GF-D8 (cell line): Measurements from ENCODE around the gene TMEM130.

Source experiments
- DNase-seq: peaks from one replicate; lab custom pipeline; 2025; lab: John Stamatoyannopoulos, UW

Gene TMEM130

DNA sequence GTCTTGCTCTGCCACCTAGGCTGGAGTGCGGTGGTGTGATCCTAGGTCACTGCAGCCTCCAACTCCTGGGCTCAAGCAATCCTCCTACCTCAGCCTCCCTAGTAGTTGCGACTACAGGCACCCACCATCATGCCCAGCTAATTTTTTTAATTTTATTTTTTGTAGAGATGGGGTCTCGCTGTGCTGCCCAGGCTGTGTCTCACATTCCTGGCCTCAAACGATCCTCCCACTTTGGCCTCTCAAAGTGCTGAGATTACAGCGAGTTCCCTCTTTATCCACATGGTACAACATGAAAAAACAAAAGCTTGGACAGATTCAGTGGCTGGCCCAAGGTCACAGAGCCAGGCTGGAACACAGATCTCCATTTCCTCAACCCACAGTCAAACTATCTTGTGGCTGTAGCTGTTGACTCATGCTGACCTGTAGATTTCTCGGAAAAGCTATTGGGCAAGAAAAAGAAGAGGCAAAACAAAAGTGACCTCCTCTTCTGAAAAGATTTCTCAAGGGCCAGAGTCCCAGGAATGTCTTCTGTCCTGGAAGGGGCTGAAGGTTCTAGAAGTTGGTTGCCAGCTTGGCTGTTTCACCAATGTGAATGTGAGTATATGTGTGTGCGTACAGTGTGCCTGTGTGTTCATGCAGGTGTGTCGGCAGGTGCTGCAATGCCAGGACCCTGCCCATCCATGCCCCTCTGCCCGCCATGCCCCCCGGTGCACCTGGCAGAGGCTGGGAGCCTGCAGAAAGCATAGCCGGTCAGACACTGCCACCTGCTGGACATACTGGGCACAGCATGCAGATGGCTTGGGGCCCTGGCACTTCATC is 28.4 kb downstream of the TMEM130 start:
- no peak for DNase-seq

DNA sequence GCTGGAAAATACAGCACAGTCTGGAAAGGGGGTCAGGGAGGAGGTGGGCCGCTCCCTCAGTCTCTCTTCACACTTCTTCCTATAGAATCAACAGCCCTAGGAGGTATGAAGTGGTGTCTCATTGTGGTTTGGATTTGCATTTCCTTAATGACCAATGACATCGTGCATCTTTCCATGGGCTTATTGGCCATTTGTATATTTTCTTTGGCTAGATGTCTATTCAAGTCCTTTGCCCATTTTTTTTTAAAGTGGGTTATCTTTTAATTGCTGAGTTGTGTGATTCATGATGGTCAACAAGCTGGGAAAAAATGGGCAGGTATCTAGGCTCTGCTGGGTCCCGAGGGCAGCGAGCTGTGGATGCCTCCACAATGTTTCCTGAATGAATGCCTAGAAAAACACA is 29.1 kb downstream of the TMEM130 start:
- DNase-seq, result no peak

GRCh38 chr7:98840096-98840495 is 29.7 kb downstream of the TMEM130 start:
- DNase-seq, result no peak

DNA sequence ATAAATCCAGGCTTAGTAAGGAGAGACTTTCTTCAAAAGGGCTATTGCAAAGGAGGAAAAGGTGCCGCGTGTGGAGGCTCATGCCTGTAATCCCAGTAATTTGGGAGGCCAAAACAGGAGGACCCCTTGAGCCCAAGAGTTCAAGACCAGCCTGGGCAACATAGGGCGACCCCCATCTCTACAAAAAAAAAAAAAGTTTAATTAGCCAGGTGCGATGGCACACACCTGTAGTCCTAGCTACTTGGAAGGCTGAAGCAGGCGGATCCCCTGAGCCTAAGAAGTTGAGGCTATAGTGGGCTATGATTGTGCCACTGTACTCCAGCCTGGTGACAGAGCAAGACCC is 32.2 kb downstream of the TMEM130 start:
- no peak for DNase-seq

GRCh38 chr7:98836811-98837629 is 32.8 kb downstream of the TMEM130 start:
- no peak for DNase-seq

DNA sequence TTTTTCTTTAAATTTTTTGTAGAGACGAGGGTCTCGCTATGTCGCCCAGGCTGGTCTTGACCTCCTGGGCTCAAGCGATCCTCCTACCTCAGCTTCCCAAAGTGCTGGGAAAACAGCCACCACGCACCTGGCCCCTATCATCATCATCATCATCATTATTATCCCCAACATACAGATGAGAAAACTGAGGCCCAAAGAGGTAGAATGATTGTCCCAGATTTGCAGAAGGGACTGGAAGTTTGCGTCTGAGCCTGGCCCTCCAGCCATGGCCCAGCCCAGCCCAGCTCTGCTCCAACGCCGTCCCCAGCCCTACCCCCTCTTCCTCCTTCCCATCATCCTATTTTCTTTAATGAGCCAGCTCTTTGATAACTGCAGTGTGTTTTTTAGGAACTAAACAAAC is 34.9 kb downstream of the TMEM130 start:
- no peak for DNase-seq

DNA sequence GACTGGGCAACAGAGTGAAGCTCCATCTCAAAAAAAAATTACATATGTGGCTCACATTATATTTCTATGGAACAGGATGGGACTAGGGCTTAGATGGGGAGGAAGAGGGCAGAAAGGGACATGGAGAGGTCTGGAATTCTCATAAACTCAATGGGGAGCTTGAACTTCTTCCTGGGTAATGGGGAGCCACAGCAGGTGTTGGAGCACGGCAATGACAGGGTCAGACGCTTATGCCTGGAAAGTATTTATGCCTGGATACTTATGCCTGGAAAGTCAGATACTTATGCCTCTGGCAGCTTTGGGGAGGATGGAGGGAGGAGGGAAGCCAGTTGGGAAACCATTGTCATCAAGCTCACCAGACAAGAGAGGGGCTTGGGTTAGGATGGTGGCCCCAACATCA is 36.8 kb downstream of the TMEM130 start:
- no peak for DNase-seq

DNA sequence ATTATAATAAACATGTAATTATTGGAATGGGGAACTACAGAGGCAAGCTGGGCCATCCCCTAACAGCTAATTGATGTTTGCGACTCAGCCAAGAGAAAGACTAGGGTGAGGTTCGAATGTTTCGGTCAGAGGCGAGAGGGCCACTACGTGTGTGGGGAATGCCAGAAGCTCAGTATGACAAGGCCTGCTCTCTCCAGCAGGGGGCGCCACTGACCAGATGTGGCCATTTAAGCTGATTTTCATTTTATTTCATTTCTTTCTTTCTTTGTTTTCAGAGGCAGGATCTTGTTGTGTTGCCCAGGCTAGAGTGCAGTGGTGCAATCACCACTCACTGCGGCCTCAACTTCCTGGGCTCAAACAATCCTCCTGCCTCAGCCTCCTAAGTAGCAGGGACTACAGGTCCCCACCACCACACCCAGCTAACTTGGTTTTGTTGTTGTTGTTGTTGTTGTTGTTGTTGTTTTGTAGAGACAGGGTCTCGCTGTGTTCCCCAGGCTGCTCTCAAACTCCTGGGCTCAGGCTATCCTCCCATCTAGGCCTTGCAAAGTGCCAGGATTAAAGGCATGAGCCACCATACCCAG is 38.1 kb downstream of the TMEM130 start:
- DNase-seq, result no peak

GRCh38 chr7:98830972-98831548 is 38.8 kb downstream of the TMEM130 start:
- DNase-seq, result no peak

- DNase-seq, result no peak
Observed at GRCh38 chr7:98828368-98828767, 41.4 kb downstream of the TMEM130 start.

- DNase-seq, result no peak
Observed at GRCh38 chr7:98827258-98827657, 42.6 kb downstream of the TMEM130 start.

DNA sequence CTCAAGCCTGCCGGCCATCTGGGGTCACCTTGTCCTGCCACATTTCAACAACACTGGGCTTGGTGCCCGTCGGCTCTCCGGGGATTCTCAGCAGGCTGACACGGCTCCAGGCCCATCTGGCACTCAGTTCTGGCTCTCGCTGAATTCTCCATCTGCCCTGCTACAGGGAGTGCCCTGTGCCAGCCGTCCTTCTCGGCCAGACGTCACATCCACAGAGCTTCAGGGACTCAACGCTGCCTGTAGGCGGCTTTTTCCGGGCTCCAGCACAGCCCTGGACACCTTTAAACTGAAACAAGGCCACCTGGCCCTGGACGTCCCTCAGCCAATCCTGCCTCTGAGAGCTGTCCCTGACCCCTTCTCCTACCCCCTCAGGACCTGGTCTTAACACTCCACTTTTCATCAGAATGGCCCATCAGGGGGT is 43.0 kb downstream of the TMEM130 start:
- no peak for DNase-seq

- no peak for DNase-seq
Observed at GRCh38 chr7:98826387-98826786, 43.4 kb downstream of the TMEM130 start.

DNA sequence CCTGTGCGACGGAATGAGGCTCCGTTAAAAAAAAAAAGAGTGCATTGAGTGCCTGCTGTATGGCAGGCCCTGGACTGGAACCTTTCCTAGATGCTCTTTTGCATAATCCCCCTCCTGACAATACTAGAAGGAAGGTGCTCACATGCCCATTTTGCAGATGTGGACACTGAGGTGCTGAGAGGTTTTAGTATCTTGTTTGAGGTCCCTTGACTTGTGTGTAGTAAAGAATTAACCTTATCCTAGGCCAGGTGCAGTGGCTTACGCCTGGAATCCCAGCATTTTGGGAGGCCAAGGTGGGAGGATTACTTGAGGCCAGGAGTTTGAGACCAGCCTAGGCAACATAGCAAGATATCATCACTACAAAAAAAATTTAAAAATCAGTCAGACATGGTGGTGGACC is 46.6 kb downstream of the TMEM130 start:
- DNase-seq, result no peak

DNA sequence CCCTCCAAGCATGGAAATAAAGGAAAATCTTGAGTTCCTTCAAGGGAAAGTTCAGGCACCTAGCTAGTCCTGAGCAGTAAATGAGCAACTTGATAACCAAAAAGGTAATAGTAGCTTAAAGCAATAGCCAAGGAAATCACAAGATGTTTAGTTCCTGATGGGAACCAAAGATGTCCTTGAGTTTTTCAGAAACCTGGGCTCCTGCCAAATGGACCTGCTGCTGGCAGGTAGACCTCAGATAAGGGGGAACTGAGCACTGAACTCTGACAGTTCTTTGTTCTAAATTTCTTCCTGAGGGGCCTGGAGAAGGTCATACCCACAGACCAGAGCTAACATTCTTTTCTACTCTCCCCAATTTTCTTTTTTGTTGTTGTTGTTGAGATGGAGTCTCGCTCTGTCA is 48.5 kb downstream of the TMEM130 start:
- no peak for DNase-seq

GRCh38 chr7:98816967-98817710 is 52.7 kb downstream of the TMEM130 start:
- DNase-seq, result no peak

DNA sequence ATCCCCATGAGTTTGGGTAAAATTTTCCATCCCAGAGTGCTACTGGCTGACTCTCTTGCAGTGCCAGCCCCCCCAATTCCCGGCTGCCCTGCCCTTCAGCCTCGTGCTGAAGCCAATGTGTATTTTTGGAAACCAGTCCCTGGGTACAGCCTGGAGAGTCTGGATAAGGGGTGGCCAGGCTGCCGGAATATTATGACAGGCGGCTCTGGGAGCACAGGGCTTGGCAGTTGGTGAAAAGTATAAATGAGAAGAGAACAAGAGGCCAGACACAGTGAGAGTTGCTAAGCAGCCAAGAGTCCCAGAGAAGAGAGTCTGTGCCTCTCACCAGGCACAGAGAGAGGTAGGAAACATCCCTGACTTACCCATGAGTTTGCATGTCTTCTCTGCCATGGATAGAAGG is 53.6 kb downstream of the TMEM130 start:
- DNase-seq, result no peak

DNA sequence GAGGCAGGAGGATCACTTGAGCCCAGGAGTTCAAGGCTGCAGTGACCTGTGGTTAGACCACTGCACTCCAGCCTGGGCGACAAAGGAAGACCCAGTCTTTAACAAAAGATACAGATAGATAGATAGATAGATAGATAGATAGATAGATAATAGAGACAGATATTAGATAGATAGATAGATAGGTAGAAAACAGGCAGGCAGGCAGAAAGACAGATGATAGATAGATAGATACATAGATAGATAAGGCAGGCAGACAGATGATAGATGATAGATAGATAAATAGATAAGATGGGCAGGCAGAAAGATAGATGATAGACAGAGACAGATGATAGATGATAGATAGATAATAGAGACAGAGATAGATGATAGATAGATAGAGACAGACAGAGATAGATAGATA is 54.5 kb downstream of the TMEM130 start:
- no peak for DNase-seq

GRCh38 chr7:98811299-98811698 is 58.5 kb downstream of the TMEM130 start:
- no peak for DNase-seq

GRCh38 chr7:98810153-98810802 is 59.5 kb downstream of the TMEM130 start:
- no peak for DNase-seq

DNA sequence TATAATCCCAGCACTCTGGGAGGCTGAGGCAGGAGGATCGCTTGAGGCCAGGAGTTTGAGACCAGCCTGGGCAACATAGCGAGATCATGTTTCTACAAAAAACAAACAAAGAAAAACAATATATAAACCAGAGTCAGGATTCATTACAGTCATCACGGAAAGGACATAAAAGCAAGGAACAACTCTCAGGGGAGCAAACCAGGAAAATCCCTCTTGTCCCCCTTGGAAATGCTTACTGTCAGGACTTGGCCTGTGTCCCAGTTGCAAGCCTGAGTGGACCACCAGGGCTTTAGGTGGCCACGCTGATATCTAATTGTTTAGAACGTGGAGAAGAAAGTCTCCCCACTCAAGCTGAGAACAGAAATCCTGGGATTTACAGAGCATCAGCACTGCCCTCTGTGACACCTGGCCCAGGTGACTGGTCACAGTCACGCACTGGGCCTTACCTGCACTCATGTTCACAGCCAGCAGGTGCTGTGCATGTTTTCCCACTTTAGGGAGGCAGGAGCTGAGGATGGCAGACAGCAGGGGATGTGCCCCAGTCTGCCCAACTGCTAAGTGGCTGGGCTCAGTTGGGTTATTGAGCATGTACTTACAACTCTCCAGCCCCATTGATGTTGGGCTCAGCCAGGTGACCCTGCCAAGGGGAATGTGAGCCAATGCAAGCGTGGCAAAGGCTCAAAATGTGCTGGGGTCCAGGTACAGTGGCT is 60.9 kb downstream of the TMEM130 start:
- DNase-seq, result no peak
